ENCODE results near the gene GPRIN2. TPM values are rescaled to one million over a fixed set of nuclear protein-coding genes. Genes with fewer than 3 reads are reported as not detected.
A peak's percentile ranks its signal among the peaks of the same experiment; 100 is the strongest.

The GPRIN2 gene
- total and polyA plus RNA-seq, 7 donors, result 0.16 to 30.0 (median 11.6) TPM; not detected in 1

- H3K4me1 ChIP-seq, result peaks cover 0 to 13% (median 12%) of the 10 kb centered on the region in 4 donors
- no peaks in the 10 kb centered on the region for H3K36me3 ChIP-seq
- H3K9me3 ChIP-seq, result no peaks in the 10 kb centered on the region
- WGBS, 2 donors, result 62 to 79% methylated on average over 4 of the region's 4 CpGs
- no peak for TF ChIP-seq POLR2AphosphoS5 (IDR thresholded peaks at IDR 0.05)
- no peak for TF ChIP-seq CTCF (IDR thresholded peaks at IDR 0.05)
- no peak for TF ChIP-seq POLR2A (IDR thresholded peaks at IDR 0.05)
- no peak for TF ChIP-seq EP300 (IDR thresholded peaks at IDR 0.05)
- intact Hi-C loops (cut with DNase I), result no loop called here
- H3K4me3 ChIP-seq, result peak overlapping the region in 1 of 4 donors; percentile 34
- no peak overlapping the region for H3K27ac ChIP-seq
- H3K27me3 ChIP-seq, result peaks cover 22 to 54% (median 31%) of the 10 kb centered on the region in 3 donors
- peak; percentile 64 for DNase-seq
These were observed 1.1 kb downstream of the GPRIN2 start for GRCh38 chr10:46555366-46555712.

- H3K9me3 ChIP-seq, result no peaks in the 10 kb centered on the region
- intact Hi-C loops (cut with DNase I), result no loop called here
- H3K27ac ChIP-seq, result no peak overlapping the region
- TF ChIP-seq POLR2A (IDR thresholded peaks at IDR 0.05) (no peak), POLR2AphosphoS5 (IDR thresholded peaks at IDR 0.05) (no peak), CTCF (IDR thresholded peaks at IDR 0.05) (no peak), EP300 (IDR thresholded peaks at IDR 0.05) (no peak)
- H3K36me3 ChIP-seq, result no peaks in the 10 kb centered on the region
- H3K4me3 ChIP-seq, result no peak overlapping the region
- no peak for DNase-seq
- 89 to 90% methylated on average over 7 of the region's 7 CpGs for WGBS, 2 donors
- H3K4me1 ChIP-seq, result peaks cover 0 to 13% (median 12%) of the 10 kb centered on the region in 4 donors
- peaks cover 22 to 50% (median 31%) of the 10 kb centered on the region in 3 donors for H3K27me3 ChIP-seq
These were observed 2.2 kb downstream of the GPRIN2 start for GRCh38 chr10:46554166-46554781.

GRCh38 chr10:46553238-46554049, 3.0 kb downstream of the GPRIN2 start:
- Histone ChIP-seq H3K27ac (no peak overlapping the region), H3K9me3 (no peaks in the 10 kb centered on the region), H3K27me3 (peaks cover 22 to 42% (median 31%) of the 10 kb centered on the region in 3 donors), H3K4me1 (peaks cover 0 to 13% (median 12%) of the 10 kb centered on the region in 4 donors), H3K36me3 (no peaks in the 10 kb centered on the region), H3K4me3 (no peak overlapping the region)
- WGBS, 2 donors, result 65 to 79% methylated on average over 2 of the region's 2 CpGs
- TF ChIP-seq CTCF (IDR thresholded peaks at IDR 0.05), result no peak
- no peak for TF ChIP-seq EP300 (IDR thresholded peaks at IDR 0.05)
- no peak for TF ChIP-seq POLR2A (IDR thresholded peaks at IDR 0.05)
- no peak for TF ChIP-seq POLR2AphosphoS5 (IDR thresholded peaks at IDR 0.05)
- intact Hi-C loops (cut with DNase I), result no loop called here
- DNase-seq, result peak; percentile 66

GRCh38 chr10:46552526-46553237, 3.8 kb downstream of the GPRIN2 start:
- H3K27me3 ChIP-seq, result peaks cover 22 to 35% (median 28%) of the 10 kb centered on the region in 3 donors
- no peak overlapping the region for H3K27ac ChIP-seq
- intact Hi-C loops (cut with DNase I), result no loop called here
- TF ChIP-seq EP300 (IDR thresholded peaks at IDR 0.05) (no peak), POLR2A (IDR thresholded peaks at IDR 0.05) (no peak), CTCF (IDR thresholded peaks at IDR 0.05) (no peak), POLR2AphosphoS5 (IDR thresholded peaks at IDR 0.05) (no peak)
- no peaks in the 10 kb centered on the region for H3K36me3 ChIP-seq
- no peak overlapping the region for H3K4me3 ChIP-seq
- peak; percentile 57 for DNase-seq
- no peaks in the 10 kb centered on the region for H3K9me3 ChIP-seq
- H3K4me1 ChIP-seq, result peaks cover 0 to 13% (median 12%) of the 10 kb centered on the region in 4 donors
- 54 to 79% methylated on average over 10 of the region's 10 CpGs for WGBS, 2 donors
